HG02885 (cell line): ENCODE data around the gene OOSP1.
"Not testable (repeated sequence)": the region's sequence is repeated elsewhere in the genome, so short reads cannot be mapped to it uniquely, and the experiment has no call there.

Experiments used
- ATAC-seq: cut with Tn5 transposase; IDR thresholded peaks from one replicate; pipeline ENCODE4 v1.9.1; 2021; ENCODE audit warnings: mild to moderate bottlenecking; ENCODE audit not compliant: unreplicated experiment, poor library complexity

OOSP1 gene

DNA sequence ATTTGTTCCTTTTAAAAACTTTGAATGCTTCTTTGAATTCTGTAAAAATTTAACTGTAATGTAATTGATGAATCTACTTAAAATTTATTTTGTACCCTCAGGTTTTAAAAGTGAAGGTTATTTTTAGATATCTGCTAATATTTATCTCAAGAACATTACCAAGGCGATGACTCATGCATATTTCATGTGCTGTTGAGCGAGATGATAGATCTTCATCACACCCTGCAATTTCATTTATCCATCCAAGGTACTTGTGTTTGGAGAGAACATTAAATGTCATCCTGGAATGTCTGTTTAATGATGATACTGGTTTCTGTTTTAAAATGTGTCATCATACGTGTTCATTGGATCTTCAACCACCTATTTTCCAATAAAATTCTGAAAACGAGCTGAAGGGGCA lies 18.9 kb downstream of the OOSP1 start:
- no peak for ATAC-seq

DNA sequence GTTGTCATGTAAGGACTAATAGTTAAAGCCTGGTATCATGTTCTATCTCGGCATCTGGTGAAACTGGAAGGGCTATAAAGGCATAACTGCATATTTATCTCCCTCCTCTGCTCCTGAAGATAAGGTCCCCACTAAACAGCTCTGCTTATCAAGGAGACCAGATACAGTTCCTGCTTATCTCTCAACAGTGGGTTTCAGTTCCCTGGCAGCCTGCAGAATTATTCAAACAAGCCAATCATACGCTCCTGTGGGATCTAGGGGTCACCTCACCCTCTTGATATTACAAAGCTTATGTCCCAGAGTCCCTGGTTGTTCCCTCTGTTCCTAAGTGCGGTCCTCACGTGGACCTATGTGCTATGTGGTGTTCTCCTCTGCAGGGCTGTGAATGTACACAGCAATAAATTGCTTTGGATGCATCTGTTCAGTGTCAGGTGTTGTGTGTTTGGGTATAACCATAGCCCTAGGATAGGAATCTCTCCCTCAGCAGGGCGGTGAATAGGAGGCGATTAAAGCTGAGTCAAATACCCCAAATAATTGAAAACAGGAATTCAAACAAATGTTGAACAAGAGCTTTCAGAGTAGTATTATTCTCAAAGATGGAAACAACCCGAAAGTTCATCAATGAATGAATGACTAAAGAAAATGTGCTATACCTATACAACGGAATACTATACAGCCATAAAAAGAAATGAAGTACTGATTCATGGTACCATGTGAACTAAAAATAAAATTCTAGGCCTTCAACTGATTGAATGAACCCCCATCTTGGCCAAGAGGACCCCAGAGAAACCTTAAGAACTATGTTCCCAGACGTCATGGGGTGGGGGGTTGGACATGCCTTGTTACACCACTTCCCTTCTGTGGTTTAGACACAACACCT lies 22.5 kb downstream of the OOSP1 start:
- ATAC-seq = no peak

DNA sequence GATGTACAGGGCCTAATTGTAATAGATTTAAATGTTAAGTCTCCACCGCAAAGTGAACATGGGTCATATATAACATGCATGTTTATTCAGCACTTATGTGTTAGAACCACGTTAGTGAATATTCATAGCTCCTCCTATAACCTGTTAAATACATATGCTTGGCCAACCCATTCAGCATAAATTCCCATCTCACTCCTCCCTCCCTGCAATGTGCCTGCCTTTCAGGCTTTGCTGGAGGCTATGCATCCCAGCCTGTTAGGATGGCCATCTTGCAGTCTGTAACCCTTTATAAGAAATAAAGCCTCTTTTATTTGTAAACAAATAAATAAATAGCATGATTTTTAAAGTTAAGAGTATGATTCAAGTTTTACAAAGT lies 23.9 kb downstream of the OOSP1 start:
- ATAC-seq = no peak

DNA sequence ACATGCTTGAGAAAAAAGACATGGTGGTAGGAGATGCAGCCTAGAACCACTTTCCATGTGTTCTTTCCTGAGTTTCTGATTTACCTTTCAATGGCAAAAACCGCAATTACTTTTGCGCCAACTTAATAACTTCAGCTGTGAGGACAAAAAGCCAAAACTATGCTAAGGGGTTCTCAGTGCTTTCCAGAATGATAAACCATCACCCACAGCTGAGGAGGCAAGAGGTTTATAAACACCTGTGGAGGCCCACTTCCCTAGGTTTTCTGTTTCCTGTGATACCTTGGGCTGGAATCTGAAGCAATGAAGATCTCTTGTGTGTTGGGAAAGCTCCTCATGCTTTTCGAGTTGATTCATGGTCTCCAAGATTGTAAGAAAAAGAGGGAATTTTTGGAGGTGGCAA lies 25.5 kb downstream of the OOSP1 start, which contains the start of gene OOSP4A:
Gene OOSP4A, plus strand, starts transcription at position 301 of the 400 bp plus-strand sequence. Its CDS starts 0 bp downstream, at position 301.
- ATAC-seq = no peak

GRCh38 chr11:59965424-59965823 lies 27.2 kb downstream of the OOSP1 start:
- ATAC-seq = no peak

DNA sequence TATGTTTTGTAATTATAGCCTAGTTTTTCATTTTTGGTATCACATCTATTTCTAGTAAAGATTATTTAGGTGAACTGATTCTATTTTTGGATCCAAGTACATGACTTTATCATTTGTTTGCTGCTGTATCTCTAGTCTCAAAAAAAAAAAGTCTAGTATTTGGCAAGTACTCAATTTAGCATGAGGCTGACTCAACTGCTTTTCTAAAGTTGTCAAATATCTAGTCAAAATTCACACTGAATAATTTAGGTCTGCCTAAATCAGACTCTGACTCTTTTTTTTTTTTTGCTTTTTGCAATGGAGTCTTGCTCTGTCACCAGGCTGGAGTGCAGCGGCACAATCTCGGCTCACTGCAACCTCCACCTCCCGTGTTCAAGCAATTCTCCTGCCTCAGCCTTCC lies 28.0 kb downstream of the OOSP1 start:
- no peak for ATAC-seq

- no peak for ATAC-seq
Observed at GRCh38 chr11:59967677-59968394, 29.6 kb downstream of the OOSP1 start.

- no peak for ATAC-seq
Observed at GRCh38 chr11:59968395-59968783, 30.2 kb downstream of the OOSP1 start.

DNA sequence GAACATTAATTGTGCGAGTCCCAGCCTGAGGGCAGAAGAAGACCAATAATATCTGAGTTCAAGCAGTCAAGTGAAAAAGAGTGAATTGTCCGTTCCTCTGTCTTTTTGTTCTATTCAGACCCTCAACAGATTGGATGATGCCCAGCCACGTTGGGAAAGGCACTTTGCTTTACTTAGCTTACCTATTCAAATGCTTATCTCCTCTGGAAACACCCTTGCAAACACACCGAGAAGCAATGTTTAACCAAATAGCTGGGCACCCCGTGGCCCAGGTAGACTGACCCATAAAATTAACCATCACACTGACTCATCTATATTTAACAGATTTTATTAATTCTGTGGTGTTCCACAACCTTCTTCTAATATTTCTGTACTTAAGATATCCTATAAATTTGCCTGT lies 34.9 kb downstream of the OOSP1 start:
- ATAC-seq = no peak

- no peak for ATAC-seq
Observed at GRCh38 chr11:59981106-59981770, 43.0 kb downstream of the OOSP1 start.

- not testable (repeated sequence) for ATAC-seq
Observed at GRCh38 chr11:59982037-59982436, 43.8 kb downstream of the OOSP1 start.

GRCh38 chr11:59983212-59983611 lies 45.0 kb downstream of the OOSP1 start:
- no peak for ATAC-seq

DNA sequence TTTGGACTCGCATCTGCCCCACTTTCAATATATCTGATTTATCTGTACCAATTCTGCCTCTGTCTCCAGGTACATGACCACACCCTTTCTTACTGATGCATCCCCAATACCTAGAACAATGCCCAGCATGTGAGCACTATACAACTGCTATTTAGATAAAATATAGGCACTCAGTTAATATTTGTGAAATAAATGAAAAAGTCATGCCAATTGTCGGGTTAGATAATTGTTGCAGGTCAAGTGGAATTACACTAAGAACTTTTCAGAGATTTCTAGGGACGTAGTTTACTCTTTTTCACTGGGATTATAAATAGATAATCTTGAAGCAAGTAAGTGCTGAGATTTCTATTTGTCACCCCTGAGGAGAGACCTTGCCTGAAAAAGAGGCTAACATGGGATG lies 46.1 kb downstream of the OOSP1 start:
- ATAC-seq = no peak

- ATAC-seq = no peak
Observed at GRCh38 chr11:59990421-59990820, 52.2 kb downstream of the OOSP1 start.

- ATAC-seq = no peak
Observed at GRCh38 chr11:59992425-59992824, 54.2 kb downstream of the OOSP1 start.

- no peak for ATAC-seq
Observed at GRCh38 chr11:59997800-59998199, 59.6 kb downstream of the OOSP1 start.

- no peak for ATAC-seq
Observed at GRCh38 chr11:59999691-60000090, 61.5 kb downstream of the OOSP1 start.

DNA sequence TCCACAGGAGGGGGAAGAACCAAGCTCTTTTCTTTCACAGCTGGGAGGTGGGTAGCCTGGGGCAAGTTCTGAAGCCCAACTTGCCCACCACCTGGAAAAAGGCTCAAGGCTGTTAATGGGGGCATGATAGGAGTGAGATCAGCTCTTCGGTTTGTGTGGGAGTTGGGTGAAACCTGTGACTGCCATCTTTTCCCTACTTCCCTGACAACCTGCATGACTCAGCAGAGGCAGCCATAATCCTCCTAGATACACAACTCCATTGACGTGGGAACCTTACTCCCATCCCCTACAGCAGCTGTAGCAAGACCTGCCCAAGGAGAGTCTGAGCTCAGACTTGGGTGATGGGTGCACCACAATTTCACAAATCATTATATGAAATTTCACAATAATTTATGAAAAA lies 65.5 kb downstream of the OOSP1 start:
- ATAC-seq = no peak

- ATAC-seq = no peak
Observed at GRCh38 chr11:60005360-60005759, 67.1 kb downstream of the OOSP1 start.
